Measurements from ENCODE around the gene TOX4. TPM values are rescaled to one million over a fixed set of nuclear protein-coding genes. Genes with fewer than 3 reads are reported as not detected.
A peak's percentile ranks its signal among the peaks of the same experiment; 100 is the strongest.
"Not testable (repeated sequence)": the region's sequence is repeated elsewhere in the genome, so short reads cannot be mapped to it uniquely, and the experiment has no call there.

Gene TOX4
- total RNA-seq (2014; rRNA removed; shearing (Covaris generic)): 13.1 and 14.4 TPM in 2 replicates

GRCh38 chr14:21476925-21477681 lies at the start of gene TOX4, which contains the start of gene RAB2B:
TSS of gene TOX4 (plus strand) at chr14:21477195. CDS start at chr14:21477279, 84 bp downstream.
TSS of gene RAB2B (minus strand) at chr14:21476959. CDS start at chr14:21476872, 87 bp downstream.
- peak; percentile 97 for DNase-seq (ENCODE audit: low read depth)

GRCh38 chr14:21428930-21429329 lies 48.1 kb upstream of the TOX4 start:
- DNase-seq (ENCODE audit: low read depth): peak; percentile 4

- no peak for DNase-seq (ENCODE audit: low read depth)
Observed at GRCh38 chr14:21431126-21431525, 45.9 kb upstream of the TOX4 start.

GRCh38 chr14:21436567-21437062 lies 40.4 kb upstream of the TOX4 start:
- DNase-seq (ENCODE audit: low read depth): no peak

- DNase-seq (ENCODE audit: low read depth): peak; percentile 99
Observed at GRCh38 chr14:21437063-21437901, 39.7 kb upstream of the TOX4 start.

- no peak for DNase-seq (ENCODE audit: low read depth)
Observed at GRCh38 chr14:21440859-21441258, 36.1 kb upstream of the TOX4 start.

GRCh38 chr14:21442657-21443056 lies 34.3 kb upstream of the TOX4 start:
- DNase-seq (ENCODE audit: low read depth): not testable (repeated sequence)

- no peak for DNase-seq (ENCODE audit: low read depth)
Observed at GRCh38 chr14:21449899-21450216, 27.1 kb upstream of the TOX4 start.

- no peak for DNase-seq (ENCODE audit: low read depth)
Observed at GRCh38 chr14:21454843-21455544, 22.0 kb upstream of the TOX4 start.

- no peak for DNase-seq (ENCODE audit: low read depth)
Observed at GRCh38 chr14:21455592-21455911, 21.4 kb upstream of the TOX4 start.

- peak; percentile 99 for DNase-seq (ENCODE audit: low read depth)
Observed at GRCh38 chr14:21455912-21456667, 20.9 kb upstream of the TOX4 start, which contains the start of gene CHD8. TSS of gene CHD8 (minus strand) at chr14:21456123. CDS start at chr14:21431643, 24,480 bp downstream.

GRCh38 chr14:21467616-21468015 lies 9.4 kb upstream of the TOX4 start:
- DNase-seq (ENCODE audit: low read depth): peak; percentile 54

GRCh38 chr14:21475767-21476522 lies 1.1 kb upstream of the TOX4 start:
- no peak for DNase-seq (ENCODE audit: low read depth)

GRCh38 chr14:21476523-21476924 lies 471 bp upstream of the TOX4 start:
- DNase-seq (ENCODE audit: low read depth): peak; percentile 67

GRCh38 chr14:21486640-21487087 lies 9.7 kb downstream of the TOX4 start:
- no peak for DNase-seq (ENCODE audit: low read depth)

- no peak for DNase-seq (ENCODE audit: low read depth)
Observed at GRCh38 chr14:21494902-21495762, 18.1 kb downstream of the TOX4 start.

- no peak for DNase-seq (ENCODE audit: low read depth)
Observed at GRCh38 chr14:21496453-21496852, 19.5 kb downstream of the TOX4 start.

- DNase-seq (ENCODE audit: low read depth): peak; percentile 39
Observed at GRCh38 chr14:21498540-21499526, 21.8 kb downstream of the TOX4 start.
